SU-DHL-6 (cell line): Measurements from ENCODE around the gene TTLL13.

Experiments
- EZH2phosphoT487 ChIP-seq: fragments of 200-600 bp; sonication (generic), shearing (Covaris generic); conservative IDR thresholded peaks from 2 replicates; pipeline ENCODE4 v1.6.1; 2018; ENCODE audit warnings: mild to moderate bottlenecking, antibody characterized with exemption, low read length, moderate library complexity, mixed read lengths
- TF ChIP-seq, protein P1 (sequence below): fragments of 200-600 bp; sonication (generic); IDR thresholded peaks from one replicate; pipeline ENCODE4 v1.5.1; 2017; ENCODE audit warnings: antibody characterized with exemption, mild to moderate bottlenecking, low read length, moderate library complexity; ENCODE audit not compliant: insufficient read depth, poor library complexity, severe bottlenecking

DNA sequence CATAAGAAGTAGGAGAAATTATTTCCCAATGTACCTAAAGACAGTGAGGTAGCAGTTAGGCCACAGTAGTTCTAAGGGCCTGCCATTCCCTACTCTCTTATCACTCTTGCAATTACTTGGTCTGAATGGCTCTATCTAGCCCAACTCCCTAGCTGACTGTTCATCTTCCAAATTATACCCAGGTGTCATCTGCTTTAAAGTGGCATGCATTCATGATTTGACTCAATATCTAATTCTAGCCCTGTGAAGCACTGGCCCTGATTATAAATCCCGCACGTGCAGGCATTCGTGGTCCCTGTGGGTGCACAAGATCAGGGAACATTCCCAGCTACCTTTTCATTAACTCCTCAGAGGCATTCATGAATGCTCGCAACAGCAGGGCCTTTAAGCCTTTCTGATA lies 59.7 kb downstream of the TTLL13 start:
- TF ChIP-seq, protein P1, sequence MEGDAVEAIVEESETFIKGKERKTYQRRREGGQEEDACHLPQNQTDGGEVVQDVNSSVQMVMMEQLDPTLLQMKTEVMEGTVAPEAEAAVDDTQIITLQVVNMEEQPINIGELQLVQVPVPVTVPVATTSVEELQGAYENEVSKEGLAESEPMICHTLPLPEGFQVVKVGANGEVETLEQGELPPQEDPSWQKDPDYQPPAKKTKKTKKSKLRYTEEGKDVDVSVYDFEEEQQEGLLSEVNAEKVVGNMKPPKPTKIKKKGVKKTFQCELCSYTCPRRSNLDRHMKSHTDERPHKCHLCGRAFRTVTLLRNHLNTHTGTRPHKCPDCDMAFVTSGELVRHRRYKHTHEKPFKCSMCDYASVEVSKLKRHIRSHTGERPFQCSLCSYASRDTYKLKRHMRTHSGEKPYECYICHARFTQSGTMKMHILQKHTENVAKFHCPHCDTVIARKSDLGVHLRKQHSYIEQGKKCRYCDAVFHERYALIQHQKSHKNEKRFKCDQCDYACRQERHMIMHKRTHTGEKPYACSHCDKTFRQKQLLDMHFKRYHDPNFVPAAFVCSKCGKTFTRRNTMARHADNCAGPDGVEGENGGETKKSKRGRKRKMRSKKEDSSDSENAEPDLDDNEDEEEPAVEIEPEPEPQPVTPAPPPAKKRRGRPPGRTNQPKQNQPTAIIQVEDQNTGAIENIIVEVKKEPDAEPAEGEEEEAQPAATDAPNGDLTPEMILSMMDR, result no peak
- TF ChIP-seq EZH2phosphoT487, result no peak
